K562 (cell line): ENCODE results near the gene SETD4. TPM values are rescaled to one million over a fixed set of nuclear protein-coding genes. Genes with fewer than 3 reads are reported as not detected.

Experiments
- ATAC-seq: fragments of 200-7000 bp; cut with Tn5 transposase; 3 replicates; pipeline ENCODE4 v1.9.1; 2020; ENCODE audit warnings: moderate library complexity
- BruUV-seq: library from RNA; stranded (reverse); fragments of 400-500 nt; replicated peaks from 2 replicates; lab custom pipeline; 2021; lab: Mats Ljungman, UMichigan
- CTCF ChIA-PET: fragments of 300-600 bp; formaldehyde crosslinking; extraction: SDS; loops from one replicate; lab custom pipeline; 2021; ENCODE audit warnings: low intra/inter-chr PET ratio; lab: Yijun Ruan, JAX
- POLR2A ChIA-PET: fragments of 300-600, 350-650 bp; sonication (Branson Sonifier 250); formaldehyde crosslinking; extraction: SDS; loops from one replicate; lab custom pipeline; 2021; ENCODE audit warnings: antibody characterized with exemption, inconsistent platforms; lab: Yijun Ruan, JAX
- DNase-seq, 4 experiments: peaks; one replicate each; pipeline versions ENCODE4 v3.0.0 to v3.0.0-alpha.2; 2011 to 2018; ENCODE audit warnings: low spot score in 3 of 4, mixed read lengths in 3 of 4; ENCODE audit errors: extremely low read depth in 1 of 4
- FAIRE-seq: peaks from 2 replicates; lab custom pipeline; 2011; peaks lifted over from hg19 to GRCh38; lab: Jason Lieb, UNC
- H2AFZ ChIP-seq: 2 replicates; pipeline ENCODE4 v1.6.0; 2011; ENCODE audit warnings: low read depth, low read length, control low read depth, inconsistent platforms
- H3K27ac ChIP-seq: fragments of 200-600 bp; 3 replicates; pipeline ENCODE4 v1.8.0; 2011; ENCODE audit warnings: low read depth, mild to moderate bottlenecking, control low read depth, inconsistent platforms, low read length, moderate library complexity, mixed read lengths; ENCODE audit errors: extremely low read depth
- H3K27me3 ChIP-seq, 2 experiments: fragments of 300-600 bp in 1 of 2; 2 replicates in 1 of 2; 3 replicates in 1 of 2; pipeline versions ENCODE4 v1.6.0 to v1.8.0; 2011; ENCODE audit warnings: inconsistent platforms in 2 of 2, low read length in 2 of 2, mild to moderate bottlenecking in 1 of 2, mixed read lengths in 1 of 2, moderate library complexity in 1 of 2; ENCODE audit not compliant: control insufficient read depth in 2 of 2, insufficient read depth in 2 of 2
- H3K36me3 ChIP-seq: fragments of 300-600 bp; 3 replicates; pipeline ENCODE4 v1.8.0; 2011; ENCODE audit warnings: mild to moderate bottlenecking, low read length, inconsistent platforms; ENCODE audit not compliant: control insufficient read depth, insufficient read depth
- H3K4me1 ChIP-seq, 2 experiments: fragments of 200-600 bp in 1 of 2; replicated peaks in 1 of 2; 2 replicates in 1 of 2; 3 replicates in 1 of 2; pipeline versions ENCODE4 v1.5.1 to v1.8.0; 2011; ENCODE audit warnings: inconsistent platforms in 2 of 2, low read length in 2 of 2, mild to moderate bottlenecking in 1 of 2, mixed read lengths in 1 of 2, moderate library complexity in 1 of 2; ENCODE audit not compliant: control insufficient read depth in 2 of 2, insufficient read depth in 2 of 2
- H3K4me2 ChIP-seq: 2 replicates; pipeline ENCODE4 v1.6.1; 2011; ENCODE audit warnings: low read length, control low read depth, inconsistent platforms, mixed read lengths; ENCODE audit not compliant: insufficient read depth
- H3K4me3 ChIP-seq: fragments of 200-600 bp; sonication (generic), shearing (Covaris generic); 2 replicates; pipeline ENCODE4 v1.5.1; 2016; ENCODE audit warnings: control low read depth, inconsistent platforms
- H3K79me2 ChIP-seq: fragments of 200-600 bp; 3 replicates; pipeline ENCODE4 v1.8.0; 2011; ENCODE audit warnings: low read length, inconsistent platforms; ENCODE audit not compliant: control insufficient read depth, insufficient read depth
- H3K9ac ChIP-seq, 2 experiments: 2 replicates each; pipeline versions ENCODE4 v1.6.0 to v1.6.1; 2011; ENCODE audit warnings: low read depth in 2 of 2, low read length in 2 of 2, control low read depth in 1 of 2, inconsistent platforms in 1 of 2, mild to moderate bottlenecking in 1 of 2, mixed read lengths in 1 of 2; ENCODE audit not compliant: insufficient read depth in 1 of 2
- H3K9me1 ChIP-seq: one replicate; pipeline ENCODE4 v1.6.0; 2011; ENCODE audit warnings: inconsistent platforms, mild to moderate bottlenecking, low read length, moderate library complexity; ENCODE audit not compliant: control insufficient read depth, insufficient read depth
- H3K9me3 ChIP-seq: replicated peaks from 2 replicates; pipeline ENCODE4 v1.5.1; 2011; ENCODE audit warnings: low read depth, low read length, inconsistent platforms; ENCODE audit not compliant: control insufficient read depth, insufficient read depth
- H4K20me1 ChIP-seq: replicated peaks from 2 replicates; pipeline ENCODE4 v1.6.1; 2011; ENCODE audit warnings: low read length, inconsistent platforms, mixed read lengths; ENCODE audit not compliant: control insufficient read depth, insufficient read depth
- CBFA2T2 ChIP-seq: fragments of 450-650 bp; conservative IDR thresholded peaks from 2 replicates; pipeline ENCODE4 v1.6.1; 2017; ENCODE audit warnings: mild to moderate bottlenecking
- CBFA2T3 ChIP-seq: fragments of 450-650 bp; IDR thresholded peaks from 2 replicates; pipeline ENCODE4 v1.6.1; 2017
- CC2D1A ChIP-seq: fragments of 450-650 bp; IDR thresholded peaks from 2 replicates; pipeline ENCODE4 v1.6.1; 2017; ENCODE audit warnings: mild to moderate bottlenecking
- DLX4 ChIP-seq: fragments of 250-450 bp; sonication (Bioruptor Pico); IDR thresholded peaks from 2 replicates; pipeline ENCODE4 v1.6.1; 2021; ENCODE audit warnings: mild to moderate bottlenecking
- GABPB2 ChIP-seq: fragments of 250-450 bp; sonication (Bioruptor Pico); conservative IDR thresholded peaks from 2 replicates; pipeline ENCODE4 v1.5.1; 2021; ENCODE audit warnings: mild to moderate bottlenecking
- GATAD2B ChIP-seq: fragments of 450-650 bp; IDR thresholded peaks from 2 replicates; pipeline ENCODE4 v1.6.1; 2017; ENCODE audit warnings: mild to moderate bottlenecking, borderline replicate concordance
- RBM15 ChIP-seq: fragments of 200-400 bp; formaldehyde crosslinking; IDR thresholded peaks from 2 replicates; pipeline ENCODE4 v1.6.1; 2018; ENCODE audit warnings: mild to moderate bottlenecking, low read length, moderate library complexity; ENCODE audit not compliant: insufficient read depth
- RBM17 ChIP-seq: fragments of 200-400 bp; formaldehyde crosslinking; IDR thresholded peaks from 2 replicates; pipeline ENCODE4 v1.6.1; 2017; ENCODE audit warnings: low read depth, mild to moderate bottlenecking, low read length, borderline replicate concordance
- TEAD1 ChIP-seq, 2 experiments: fragments of 450-650 bp in 1 of 2; sonication (generic) in 1 of 2; formaldehyde crosslinking; IDR thresholded peaks; 2 replicates each; pipeline versions ENCODE4 v1.4.0 to v1.8.0; 2020 to 2022; ENCODE audit warnings: mild to moderate bottlenecking in 2 of 2, missing genetic modification reagents in 1 of 2
- U2AF1 ChIP-seq: fragments of 200-400 bp; formaldehyde crosslinking; optimal IDR thresholded peaks from 2 replicates; pipeline ENCODE3; 2017; ENCODE audit warnings: mild to moderate bottlenecking, low read depth, low read length, moderate library complexity
- ZC3H8 ChIP-seq: fragments of 450-650 bp; IDR thresholded peaks from 2 replicates; pipeline ENCODE4 v1.6.1; 2017
- ZNF121 ChIP-seq: sonication (generic); formaldehyde crosslinking; conservative IDR thresholded peaks from 2 replicates; pipeline ENCODE4 v1.8.0; 2022; ENCODE audit warnings: missing genetic modification reagents
- ZNF23 ChIP-seq: fragments of 250-450 bp; sonication (Bioruptor Pico); IDR thresholded peaks from 2 replicates; pipeline ENCODE4 v1.4.0; 2020; ENCODE audit warnings: mild to moderate bottlenecking
- ZNF232 ChIP-seq: sonication (generic); formaldehyde crosslinking; IDR thresholded peaks from 2 replicates; pipeline ENCODE4 v1.8.0; 2022; ENCODE audit warnings: mild to moderate bottlenecking, missing genetic modification reagents
- ZNF274 ChIP-seq: IDR thresholded peaks from 2 replicates; pipeline ENCODE4 v1.6.1; 2011; ENCODE audit warnings: low read depth, mild to moderate bottlenecking, low read length, moderate library complexity, borderline replicate concordance
- ZNF431 ChIP-seq: sonication (generic); formaldehyde crosslinking; IDR thresholded peaks from 2 replicates; pipeline ENCODE4 v1.8.0; 2022; ENCODE audit warnings: mild to moderate bottlenecking, missing genetic modification reagents
- ZNF707 ChIP-seq: fragments of 250-450 bp; sonication (Bioruptor Pico); conservative IDR thresholded peaks from 2 replicates; pipeline ENCODE4 v1.8.0; 2022; ENCODE audit warnings: inconsistent platforms, mild to moderate bottlenecking, moderate library complexity
- ZNF778 ChIP-seq: fragments of 450-650 bp; formaldehyde crosslinking; IDR thresholded peaks from 2 replicates; pipeline ENCODE4 v1.4.0; 2020; ENCODE audit warnings: mild to moderate bottlenecking, moderate library complexity
- WGBS: fragments of 100-300 bp; shearing (Covaris generic); methylation state at CpG from one replicate; pipeline ENCODE4 v1.1.6; 2016; ENCODE audit warnings: low coverage, mixed read lengths; ENCODE audit not compliant: insufficient coverage; ENCODE audit errors: missing lambda C conversion rate; 5-methylcytosine and 5-hydroxymethylcytosine counted together
- in situ Hi-C: fragments of 300-500 bp; cut with MboI; formaldehyde crosslinking; loops from 4 replicates; pipeline ENCODE4 v1.15.0; 2018; ENCODE audit warnings: inconsistent platforms, mixed read lengths
- intact Hi-C: fragments of 100-400 bp; cut with micrococcal nuclease; formaldehyde crosslinking; loops from 2 replicates; pipeline ENCODE4 v1.14.2; 2022
- polyA plus RNA-seq, 8 experiments: library from polyadenylated mRNA; depleted of rRNA in 4 of 8; stranded (reverse) in 5 of 8; unstranded in 3 of 8; fragments of >200 nt; fragmentation: Nextera tagmentation in 2 of 8; fragmentation: Illumina TruSeq in 1 of 8; extraction: Ambion mirVana in 2 of 8; extraction: Trizol in 1 of 8; gene quantifications; 2 replicates each; pipeline versions ENCODE4 v1.2.1 to v1.2.3, GENCODE V29; 2011 to 2014; ENCODE audit warnings: inconsistent platforms in 1 of 8, missing spikeins in 1 of 8
- total RNA-seq, 7 experiments: library from RNA; depleted of rRNA in 6 of 7; stranded (reverse); fragments of >200 nt in 6 of 7; fragmentation: Illumina TruSeq in 2 of 7; extraction: Trizol in 2 of 7; gene quantifications; 2 replicates each; pipeline versions ENCODE4 v1.2.1 to v1.2.3, GENCODE V29; 2011 to 2021; ENCODE audit warnings: low replicate concordance in 1 of 7
- TF ChIP-seq, protein P1 (sequence below): fragments of 250-450 bp; sonication (Bioruptor Pico); IDR thresholded peaks from 2 replicates; pipeline ENCODE4 v1.4.0; 2020; ENCODE audit warnings: mild to moderate bottlenecking, moderate library complexity, borderline replicate concordance

Gene SETD4
- total and polyA plus RNA-seq, 9 of the 15 experiments (the other 6 are each of a cell fraction or from before 2014, with no cell fraction given): 16.1 to 51.3 (median 25.7) TPM

DNA sequence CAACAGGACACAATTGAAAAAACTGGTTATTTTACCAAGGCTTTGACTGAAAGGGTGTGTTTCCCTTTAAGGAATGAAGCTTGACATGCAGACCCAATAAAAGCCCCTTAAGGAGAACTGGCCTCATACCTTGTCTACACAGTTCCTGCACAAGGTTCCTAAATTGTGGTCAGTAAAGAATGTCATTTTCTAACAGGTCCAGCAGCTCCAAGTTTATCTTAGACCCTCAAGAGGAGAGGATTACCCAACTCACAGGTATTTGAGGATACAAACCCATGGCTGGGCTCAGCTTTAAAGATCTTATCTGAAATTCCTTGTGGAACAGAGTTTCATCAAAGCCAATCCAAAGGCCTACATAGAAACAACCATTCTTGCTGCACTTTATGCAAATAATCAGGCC lies 43.1 kb upstream of the SETD4 start (continued):
- TF ChIP-seq DLX4 (CRISPR knock-in tag) (no peak), CBFA2T3 (no peak), ZNF431 (CRISPR knock-in tag) (no peak), TEAD1 (CRISPR knock-in tag; IDR thresholded peaks at IDR 0.05) (no peak), GABPB2 (CRISPR knock-in tag) (no peak), ZNF707 (no peak), ZNF778 (no peak)

GRCh38 chr21:36100971-36101641 lies 40.8 kb upstream of the SETD4 start:
- no peak overlapping the region for H3K9ac ChIP-seq
- FAIRE-seq (no peak), ATAC-seq (no peak), DNase-seq (no peak)
- H3K9me1 ChIP-seq: no peaks in the 10 kb centered on the region
- BruUV-seq: no TSS peak
- no peak overlapping the region for H2AFZ ChIP-seq
- H3K4me2 ChIP-seq: no peak overlapping the region
- H3K27ac ChIP-seq: no peak overlapping the region
- WGBS: 12% methylated on average over 6 of the region's 6 CpGs
- no peaks in the 10 kb centered on the region for H3K79me2 ChIP-seq
- in situ Hi-C loops (no loop called here), intact Hi-C loops (no loop called here)
- no peaks in the 10 kb centered on the region for H4K20me1 ChIP-seq
- peaks cover 2 to 6% of the 10 kb centered on the region in 2 experiments; a peak in 2 of 5 replicates for H3K27me3 ChIP-seq
- H3K9me3 ChIP-seq: no peaks in the 10 kb centered on the region
- no peaks in the 10 kb centered on the region for H3K36me3 ChIP-seq
- ChIA-PET POLR2A (interaction anchor here (0.6 to 0.7 kb wide), 2 partner anchors 11 to 16 kb away, joined by 3 read pairs; no protein-coding TSS in a partner anchor), CTCF (no interaction called here)
- no peaks in the 10 kb centered on the region; a peak in 2 of 5 replicates for H3K4me1 ChIP-seq
- no peak overlapping the region for H3K4me3 ChIP-seq
- no peak for TF ChIP-seq CBFA2T2
- no peak for TF ChIP-seq RBM17
- TF ChIP-seq ZNF274: no peak
- TF ChIP-seq ZNF232: no peak
- TF ChIP-seq ZNF121 (CRISPR knock-in tag): no peak
- TF ChIP-seq U2AF1: no peak
- no peak for TF ChIP-seq ZC3H8
- TF ChIP-seq, protein P1, sequence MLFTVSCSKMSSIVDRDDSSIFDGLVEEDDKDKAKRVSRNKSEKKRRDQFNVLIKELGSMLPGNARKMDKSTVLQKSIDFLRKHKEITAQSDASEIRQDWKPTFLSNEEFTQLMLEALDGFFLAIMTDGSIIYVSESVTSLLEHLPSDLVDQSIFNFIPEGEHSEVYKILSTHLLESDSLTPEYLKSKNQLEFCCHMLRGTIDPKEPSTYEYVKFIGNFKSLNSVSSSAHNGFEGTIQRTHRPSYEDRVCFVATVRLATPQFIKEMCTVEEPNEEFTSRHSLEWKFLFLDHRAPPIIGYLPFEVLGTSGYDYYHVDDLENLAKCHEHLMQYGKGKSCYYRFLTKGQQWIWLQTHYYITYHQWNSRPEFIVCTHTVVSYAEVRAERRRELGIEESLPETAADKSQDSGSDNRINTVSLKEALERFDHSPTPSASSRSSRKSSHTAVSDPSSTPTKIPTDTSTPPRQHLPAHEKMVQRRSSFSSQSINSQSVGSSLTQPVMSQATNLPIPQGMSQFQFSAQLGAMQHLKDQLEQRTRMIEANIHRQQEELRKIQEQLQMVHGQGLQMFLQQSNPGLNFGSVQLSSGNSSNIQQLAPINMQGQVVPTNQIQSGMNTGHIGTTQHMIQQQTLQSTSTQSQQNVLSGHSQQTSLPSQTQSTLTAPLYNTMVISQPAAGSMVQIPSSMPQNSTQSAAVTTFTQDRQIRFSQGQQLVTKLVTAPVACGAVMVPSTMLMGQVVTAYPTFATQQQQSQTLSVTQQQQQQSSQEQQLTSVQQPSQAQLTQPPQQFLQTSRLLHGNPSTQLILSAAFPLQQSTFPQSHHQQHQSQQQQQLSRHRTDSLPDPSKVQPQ (CRISPR knock-in tag): no peak
- no peak for TF ChIP-seq RBM15
- TF ChIP-seq ZNF23 (CRISPR knock-in tag): no peak
- no peak for TF ChIP-seq GATAD2B
- no peak for TF ChIP-seq CC2D1A
